GM23338 (cell line): ENCODE results near the gene ITGB3. TPM values are rescaled to one million over a fixed set of nuclear protein-coding genes. Genes with fewer than 3 reads are reported as not detected.

ENCODE experiments used
- ATAC-seq: fragments of 200-7000 bp; cut with Tn5 transposase; 3 replicates; pipeline ENCODE4 v1.9.1; 2020
- DNase-seq: peaks from one replicate; pipeline ENCODE4 v3.0.0-alpha.2; 2015; ENCODE audit warnings: low spot score
- H2AFZ ChIP-seq: fragments of 200-600 bp; sonication (generic); 2 replicates; pipeline ENCODE4 v1.8.0; 2016; ENCODE audit warnings: antibody characterized with exemption, mild to moderate bottlenecking, moderate library complexity
- H3F3A ChIP-seq: fragments of 200-600 bp; sonication (generic); replicated peaks from 2 replicates; pipeline ENCODE4 v1.8.0; 2017; ENCODE audit warnings: antibody characterized with exemption, mixed run types, low read depth
- H3K27ac ChIP-seq: fragments of 200-600 bp; sonication (generic); 2 replicates; pipeline ENCODE4 v1.6.1; 2016; ENCODE audit warnings: low read depth
- H3K27me3 ChIP-seq: fragments of 200-600 bp; sonication (generic); 2 replicates; pipeline ENCODE4 v1.8.0; 2016; ENCODE audit warnings: mild to moderate bottlenecking, mixed run types, moderate library complexity; ENCODE audit not compliant: insufficient read depth
- H3K36me3 ChIP-seq: fragments of 200-600 bp; sonication (generic); 2 replicates; pipeline ENCODE4 v1.8.0; 2016; ENCODE audit warnings: mild to moderate bottlenecking; ENCODE audit not compliant: insufficient read depth
- H3K4me1 ChIP-seq: fragments of 200-600 bp; sonication (generic); 2 replicates; pipeline ENCODE4 v1.8.0; 2016; ENCODE audit warnings: mild to moderate bottlenecking, moderate library complexity; ENCODE audit not compliant: insufficient read depth
- H3K4me2 ChIP-seq: fragments of 200-600 bp; sonication (generic); 2 replicates; pipeline ENCODE4 v1.7.1; 2017; ENCODE audit warnings: mixed run types
- H3K4me3 ChIP-seq: fragments of 200-600 bp; sonication (generic); 2 replicates; pipeline ENCODE4 v1.6.1; 2016; ENCODE audit warnings: mixed run types
- H3K79me2 ChIP-seq: fragments of 200-600 bp; sonication (generic); replicated peaks from 2 replicates; pipeline ENCODE4 v1.8.0; 2017; ENCODE audit warnings: mild to moderate bottlenecking; ENCODE audit not compliant: insufficient read depth
- H3K9me2 ChIP-seq: fragments of 200-600 bp; sonication (generic); 2 replicates; pipeline ENCODE4 v1.8.0; 2017; ENCODE audit not compliant: insufficient read depth
- H4K20me1 ChIP-seq: fragments of 200-600 bp; sonication (generic); replicated peaks from 2 replicates; pipeline ENCODE4 v1.8.0; 2017; ENCODE audit warnings: mild to moderate bottlenecking; ENCODE audit not compliant: insufficient read depth
- H3K27ac Mint-ChIP-seq: 2 replicates; pipeline ENCODE4 v1.8.0; 2020; ENCODE audit warnings: inconsistent platforms, mild to moderate bottlenecking, moderate library complexity, mixed read lengths
- H3K27me3 Mint-ChIP-seq: 3 replicates; pipeline ENCODE4 v1.8.0; 2022; ENCODE audit warnings: low read depth, mild to moderate bottlenecking, moderate library complexity, mixed read lengths, inconsistent platforms; ENCODE audit not compliant: insufficient read depth, poor library complexity
- H3K36me3 Mint-ChIP-seq: 3 replicates; pipeline ENCODE4 v1.8.0; 2021; ENCODE audit warnings: low read depth, mild to moderate bottlenecking, inconsistent platforms, moderate library complexity, mixed read lengths
- H3K4me1 Mint-ChIP-seq: 3 replicates; pipeline ENCODE4 v1.8.0; 2020; ENCODE audit warnings: mild to moderate bottlenecking, inconsistent platforms, mixed read lengths
- H3K4me3 Mint-ChIP-seq: 3 replicates; pipeline ENCODE4 v1.8.0; 2021; ENCODE audit warnings: moderate library complexity, mild to moderate bottlenecking, inconsistent platforms, mixed read lengths
- H3K9me3 Mint-ChIP-seq: 3 replicates; pipeline ENCODE4 v1.8.0; 2020; ENCODE audit warnings: moderate library complexity, mild to moderate bottlenecking, inconsistent platforms, mixed read lengths
- CREB1 ChIP-seq: fragments of 250-450 bp; sonication (Bioruptor Pico); IDR thresholded peaks from 2 replicates; pipeline ENCODE4 v1.5.0; 2020; ENCODE audit warnings: low read depth, mild to moderate bottlenecking, moderate library complexity
- ETS1 ChIP-seq: IDR thresholded peaks from 2 replicates; pipeline ENCODE4 v1.6.1; 2016; ENCODE audit warnings: antibody characterized with exemption
- EZH2 ChIP-seq: fragments of 200-600 bp; sonication (generic); IDR thresholded peaks from one replicate; pipeline ENCODE4 v1.8.0; 2017; ENCODE audit warnings: antibody characterized with exemption, mild to moderate bottlenecking, low read depth; ENCODE audit not compliant: unreplicated experiment
- EZH2phosphoT487 ChIP-seq: fragments of 200-600 bp; sonication (generic); IDR thresholded peaks from one replicate; pipeline ENCODE4 v1.8.1; 2018; ENCODE audit warnings: antibody characterized with exemption; ENCODE audit not compliant: unreplicated experiment
- JUNB ChIP-seq: IDR thresholded peaks from one replicate; pipeline ENCODE4 v1.6.1; 2016; ENCODE audit warnings: antibody characterized with exemption; ENCODE audit not compliant: unreplicated experiment
- NANOG ChIP-seq: IDR thresholded peaks from 2 replicates; pipeline ENCODE4 v1.6.1; 2016; ENCODE audit warnings: antibody characterized with exemption, borderline replicate concordance
- POLR2AphosphoS5 ChIP-seq: IDR thresholded peaks from 2 replicates; pipeline ENCODE4 v1.6.1; 2016; ENCODE audit warnings: antibody characterized with exemption, low read depth
- REST ChIP-seq: IDR thresholded peaks from one replicate; pipeline ENCODE4 v1.6.1; 2018; ENCODE audit warnings: antibody characterized with exemption; ENCODE audit not compliant: unreplicated experiment
- ZNF114 ChIP-seq: fragments of 250-450 bp; sonication (Bioruptor Pico); IDR thresholded peaks from 2 replicates; pipeline ENCODE4 v1.5.0; 2020; ENCODE audit warnings: mild to moderate bottlenecking, moderate library complexity
- ZNF331 ChIP-seq: fragments of 250-450 bp; sonication (Bioruptor Pico); IDR thresholded peaks from 2 replicates; pipeline ENCODE4 v1.5.0; 2020; ENCODE audit warnings: low read depth, mild to moderate bottlenecking, moderate library complexity
- polyA plus RNA-seq: library from polyadenylated mRNA; unstranded; fragments of >200 nt; fragmentation: Nextera tagmentation; extraction: Ambion mirVana; gene quantifications from 2 replicates; pipeline ENCODE4 v1.2.1, GENCODE V29; 2016
- total RNA-seq: library from RNA; depleted of rRNA; stranded (reverse); fragments of >200 nt; shearing (Covaris generic); gene quantifications from 2 replicates; pipeline ENCODE4 v1.2.3, GENCODE V29; 2014

Gene ITGB3
- total and polyA plus RNA-seq, 2 experiments from 2014 or later = 0.52 TPM; not detected in 1

- TF ChIP-seq ZNF331 = no peak
- no peak for TF ChIP-seq ETS1
- TF ChIP-seq CREB1 = no peak
- no peak for TF ChIP-seq EZH2
- no peak for TF ChIP-seq NANOG
- TF ChIP-seq ZNF114 (CRISPR knock-in tag) = no peak
- Mint-ChIP-seq H3K27me3 (peaks cover 20% of the 10 kb centered on the region), H3K4me3 (no peak overlapping the region), H3K9me3 (no peaks in the 10 kb centered on the region), H3K36me3 (no peaks in the 10 kb centered on the region), H3K4me1 (peaks cover 41% of the 10 kb centered on the region), H3K27ac (no peak overlapping the region)
- DNase-seq (no peak), ATAC-seq (no peak)
- no peaks in the 10 kb centered on the region for H3K79me2 ChIP-seq
- H3K4me3 ChIP-seq = no peak overlapping the region
- H3K36me3 ChIP-seq = no peaks in the 10 kb centered on the region
- H3K27ac ChIP-seq = no peak overlapping the region
- no peak overlapping the region for H3K4me2 ChIP-seq
- H3F3A ChIP-seq = no peaks in the 10 kb centered on the region
- H3K27me3 ChIP-seq = no peaks in the 10 kb centered on the region
- H4K20me1 ChIP-seq = no peaks in the 10 kb centered on the region
- no peak overlapping the region for H2AFZ ChIP-seq
- peaks cover 29% of the 10 kb centered on the region for H3K4me1 ChIP-seq
- no peaks in the 10 kb centered on the region; the same call in 1 of the 2 replicates for H3K9me2 ChIP-seq
Measured at GRCh38 chr17:47277921-47278320, 24.3 kb downstream of the ITGB3 start.

GRCh38 chr17:47278561-47278960 is 24.9 kb downstream of the ITGB3 start:
- Mint-ChIP-seq H3K4me3 (no peak overlapping the region; the same call in 2 of the 3 replicates), H3K27ac (no peak overlapping the region), H3K36me3 (no peaks in the 10 kb centered on the region), H3K9me3 (no peaks in the 10 kb centered on the region; the same call in 2 of the 3 replicates), H3K27me3 (peaks cover 21% of the 10 kb centered on the region), H3K4me1 (peaks cover 41% of the 10 kb centered on the region)
- Histone ChIP-seq H3F3A (no peaks in the 10 kb centered on the region), H3K36me3 (no peaks in the 10 kb centered on the region), H3K27me3 (no peaks in the 10 kb centered on the region), H4K20me1 (no peaks in the 10 kb centered on the region), H3K9me2 (no peaks in the 10 kb centered on the region; the same call in 1 of the 2 replicates), H3K27ac (no peak overlapping the region), H3K4me3 (no peak overlapping the region), H3K4me2 (no peak overlapping the region), H3K79me2 (no peaks in the 10 kb centered on the region), H2AFZ (no peak overlapping the region; the same call in 1 of the 2 replicates), H3K4me1 (peaks cover 29% of the 10 kb centered on the region)
- DNase-seq = no peak
- no peak for ATAC-seq
- TF ChIP-seq ZNF331 (no peak), REST (no peak), JUNB (no peak), EZH2 (no peak), EZH2phosphoT487 (no peak), ETS1 (no peak), POLR2AphosphoS5 (no peak)
